Mesodermal cell (in vitro differentiated cells): Measurements from ENCODE around the gene CAVIN1.

Source experiments
- H3K27ac ChIP-seq: 2 replicates; pipeline ENCODE4 v1.7.0; 2013; ENCODE audit warnings: mild to moderate bottlenecking, low read depth, low read length, moderate library complexity; ENCODE audit not compliant: severe bottlenecking
- H3K36me3 ChIP-seq: 2 replicates; pipeline ENCODE4 v1.7.1; 2013; ENCODE audit warnings: mild to moderate bottlenecking, low read length, moderate library complexity; ENCODE audit not compliant: control insufficient read depth, insufficient read depth
- H3K4me1 ChIP-seq: one replicate; pipeline ENCODE4 v1.7.1; 2013; ENCODE audit warnings: mild to moderate bottlenecking, low read length; ENCODE audit not compliant: insufficient read depth, control insufficient read depth, poor library complexity, severe bottlenecking
- H3K4me3 ChIP-seq: 2 replicates; pipeline ENCODE4 v1.7.0; 2013; ENCODE audit warnings: low read length, control low read depth, mild to moderate bottlenecking; ENCODE audit not compliant: insufficient read depth, poor library complexity, severe bottlenecking; ENCODE audit errors: extremely low read depth
- H3K9me3 ChIP-seq: 2 replicates; pipeline ENCODE4 v1.7.1; 2013; ENCODE audit warnings: mild to moderate bottlenecking, low read length, moderate library complexity; ENCODE audit not compliant: control insufficient read depth
- WGBS, 2 experiments: methylation state at CpG; one replicate each; pipeline ENCODE4 v1.1.5; 2013; ENCODE audit warnings: missing lambda C conversion rate in 2 of 2; ENCODE audit not compliant: insufficient coverage in 2 of 2; 5-methylcytosine and 5-hydroxymethylcytosine counted together

The CAVIN1 gene

DNA sequence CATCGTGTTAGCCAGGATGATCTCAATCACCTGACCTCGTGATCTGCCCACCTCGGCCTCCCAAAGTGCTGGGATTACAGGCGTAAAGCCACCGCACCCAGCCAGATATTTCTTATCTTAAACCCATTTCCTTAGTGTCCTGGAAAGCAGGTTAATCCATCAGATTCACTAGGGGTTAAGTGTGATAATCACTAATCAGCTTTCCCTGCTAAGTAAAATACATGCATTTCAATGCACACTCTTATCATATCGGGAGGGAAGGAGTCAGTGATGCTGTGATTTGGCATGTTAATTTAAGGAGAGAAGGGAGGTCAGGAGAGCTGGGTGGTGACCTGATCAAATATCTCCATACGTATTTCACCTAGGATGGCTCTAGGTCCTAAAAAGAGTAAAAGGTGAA lies 63.9 kb downstream of the CAVIN1 start:
- H3K36me3 ChIP-seq = peaks cover 5% of the 10 kb centered on the region
- H3K4me1 ChIP-seq = no peaks in the 10 kb centered on the region
- no peaks in the 10 kb centered on the region for H3K9me3 ChIP-seq
- 88 to 91% methylated on average over 2 to 5 of the region's 7 CpGs for WGBS, 2 experiments
- H3K27ac ChIP-seq = no peak overlapping the region
- H3K4me3 ChIP-seq = no peak overlapping the region

DNA sequence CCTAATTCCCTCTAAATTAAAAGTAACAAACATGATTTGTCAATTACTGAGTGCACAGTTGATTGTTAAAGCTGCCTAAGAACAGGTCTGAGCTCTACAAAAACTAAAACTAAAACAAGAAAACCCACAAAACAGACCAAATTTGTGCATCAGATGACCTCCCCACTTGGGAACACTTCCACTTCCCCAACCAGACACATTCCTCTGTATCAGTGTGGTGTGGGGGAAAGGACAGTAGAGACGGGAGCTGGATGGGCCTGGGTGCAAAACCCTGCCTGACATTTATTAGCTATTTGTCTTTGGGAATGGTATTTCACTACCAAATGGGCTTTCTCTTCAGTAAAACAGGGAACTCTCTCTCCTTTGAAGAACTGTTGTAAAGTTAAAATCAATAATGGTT lies 64.6 kb downstream of the CAVIN1 start:
- no peaks in the 10 kb centered on the region for H3K9me3 ChIP-seq
- no peak overlapping the region for H3K4me3 ChIP-seq
- H3K4me1 ChIP-seq = no peaks in the 10 kb centered on the region
- H3K27ac ChIP-seq = no peak overlapping the region
- WGBS, 2 experiments = 80% methylated on average over 1 of the region's 1 CpG; no CpG with 5 or more reads in 1 of the 2 experiments
- H3K36me3 ChIP-seq = peaks cover 5% of the 10 kb centered on the region

DNA sequence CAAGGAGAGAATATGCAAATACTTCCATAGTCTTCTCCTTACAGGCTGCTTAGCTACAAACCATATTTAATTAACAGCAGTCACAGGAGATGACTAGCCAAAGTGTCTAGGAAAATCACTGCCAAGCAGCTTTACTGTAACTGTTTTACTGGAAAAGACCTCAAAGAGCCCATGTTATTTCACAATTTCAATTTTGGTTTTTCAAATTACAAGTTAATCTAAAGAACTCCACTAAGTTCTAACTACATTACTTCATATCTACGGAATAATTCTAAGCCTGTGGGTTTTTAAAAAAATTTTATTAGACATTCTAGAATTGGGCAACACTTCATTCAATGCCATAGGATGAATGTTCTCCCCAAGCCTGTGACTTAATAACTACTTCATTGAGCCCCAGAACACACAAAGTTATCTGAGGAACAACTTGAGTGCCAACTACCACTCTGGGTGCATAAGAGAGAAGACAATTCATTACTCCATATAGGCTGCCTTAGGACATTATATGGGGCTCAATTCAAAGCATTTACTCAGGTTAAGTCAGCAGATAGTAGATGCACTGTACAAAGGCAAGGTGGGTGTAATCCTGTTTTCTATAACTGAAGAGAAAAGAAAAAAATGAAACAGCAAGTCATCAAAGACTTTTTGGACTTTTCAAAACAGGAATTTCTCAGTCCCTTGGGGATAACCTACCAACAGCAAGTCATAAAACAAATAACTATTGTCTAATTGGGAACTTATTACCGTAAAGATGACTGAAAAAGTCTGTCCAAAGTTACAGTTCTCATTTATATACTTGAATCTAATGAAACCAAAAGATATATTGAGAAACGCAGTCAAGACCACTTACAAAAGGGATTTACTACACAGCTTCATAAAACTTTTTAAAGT lies 67.9 kb downstream of the CAVIN1 start:
- no peaks in the 10 kb centered on the region for H3K4me1 ChIP-seq
- no peak overlapping the region for H3K27ac ChIP-seq
- no peaks in the 10 kb centered on the region for H3K36me3 ChIP-seq
- no peaks in the 10 kb centered on the region for H3K9me3 ChIP-seq
- no peak overlapping the region for H3K4me3 ChIP-seq
- no CpG with 5 or more reads among the region's 3 CpGs for WGBS, 2 experiments
